Activated CD8-positive, alpha-beta memory T cell treated with anti-CD3 and anti-CD28 coated beads, Interleukin-2, amount 50 U/mL, for 1 hour (primary cell): ENCODE data around the gene LPP.

Experiments used
- DNase-seq: peaks from one replicate; pipeline ENCODE4 v3.0.0-alpha.2; 2020; ENCODE audit errors: extremely low read depth

Gene LPP

GRCh38 chr3:188137051-188137450, 16.9 kb upstream of the LPP start:
- no peak for DNase-seq

GRCh38 chr3:188139466-188139865, 14.5 kb upstream of the LPP start:
- no peak for DNase-seq

GRCh38 chr3:188146219-188146618, 7.7 kb upstream of the LPP start:
- no peak for DNase-seq

- no peak for DNase-seq
Observed at GRCh38 chr3:188147782-188148181, 6.2 kb upstream of the LPP start.

- DNase-seq: no peak
Observed at GRCh38 chr3:188148318-188148717, 5.6 kb upstream of the LPP start.

- DNase-seq: no peak
Observed at GRCh38 chr3:188149587-188149986, 4.4 kb upstream of the LPP start.

- no peak for DNase-seq
Observed at GRCh38 chr3:188150982-188151381, 3.0 kb upstream of the LPP start.

GRCh38 chr3:188151438-188151837, 2.5 kb upstream of the LPP start:
- no peak for DNase-seq

- DNase-seq: no peak
Observed at GRCh38 chr3:188152660-188153436, 1.1 kb upstream of the LPP start.

GRCh38 chr3:188153437-188154013, 432 bp upstream of the LPP start:
- no peak for DNase-seq

GRCh38 chr3:188154809-188155574, 1.0 kb downstream of the LPP start:
- DNase-seq: no peak

GRCh38 chr3:188156056-188156455, 2.1 kb downstream of the LPP start:
- DNase-seq: no peak

GRCh38 chr3:188157407-188157806, 3.5 kb downstream of the LPP start:
- no peak for DNase-seq

- DNase-seq: no peak
Observed at GRCh38 chr3:188157971-188158370, 4.0 kb downstream of the LPP start.

GRCh38 chr3:188158731-188159310, 4.9 kb downstream of the LPP start:
- DNase-seq: no peak

- no peak for DNase-seq
Observed at GRCh38 chr3:188160751-188161150, 6.8 kb downstream of the LPP start.

GRCh38 chr3:188164248-188164687, 10.3 kb downstream of the LPP start:
- no peak for DNase-seq

- no peak for DNase-seq
Observed at GRCh38 chr3:188165596-188165995, 11.6 kb downstream of the LPP start.

GRCh38 chr3:188166441-188166840, 12.5 kb downstream of the LPP start:
- no peak for DNase-seq

GRCh38 chr3:188168186-188168585, 14.2 kb downstream of the LPP start:
- DNase-seq: no peak

GRCh38 chr3:188168648-188169047, 14.7 kb downstream of the LPP start:
- DNase-seq: no peak

- no peak for DNase-seq
Observed at GRCh38 chr3:188169830-188170455, 16.0 kb downstream of the LPP start.
